Measurements from ENCODE around the gene DCLK1. TPM values are rescaled to one million over a fixed set of nuclear protein-coding genes. Genes with fewer than 3 reads are reported as not detected.

The DCLK1 gene
- total RNA-seq, 4 donors from 2014 or later = 0.72 to 9.1 (median 4.9) TPM

DNA sequence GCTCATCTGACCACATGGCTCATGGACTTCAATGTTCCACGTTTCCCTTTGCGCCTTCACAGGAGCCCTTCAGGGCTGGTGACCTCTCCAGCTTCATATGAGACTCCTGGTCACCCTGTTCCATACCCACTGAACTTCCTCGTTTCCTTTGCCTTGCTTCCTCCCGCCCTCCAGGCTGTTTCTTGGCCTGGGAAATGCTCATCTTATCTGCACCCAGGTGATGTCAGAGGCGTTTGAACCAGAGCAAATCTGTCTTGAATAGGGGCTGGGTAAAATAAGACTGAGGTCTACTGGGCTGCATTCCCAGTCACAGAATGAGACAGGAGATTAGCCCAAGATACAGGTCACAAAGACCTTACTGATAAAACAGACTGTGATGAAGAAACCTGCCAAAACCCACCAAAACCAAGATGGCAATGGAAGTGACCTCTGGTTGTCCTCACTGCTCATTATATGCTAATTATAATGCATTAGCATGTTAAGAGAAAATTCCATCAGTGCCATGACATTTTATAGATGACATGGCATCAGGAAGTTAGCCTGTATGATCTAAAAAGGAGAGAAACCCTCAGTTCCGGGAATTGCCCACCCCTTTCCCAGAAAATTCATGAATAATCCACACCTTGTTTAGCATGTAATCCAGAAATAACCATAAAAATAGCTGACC is 102.7 kb downstream of the DCLK1 start:
- WGBS, 2 donors = 76 to 82% methylated on average over 6 of the region's 6 CpGs
- TF ChIP-seq, protein P1, sequence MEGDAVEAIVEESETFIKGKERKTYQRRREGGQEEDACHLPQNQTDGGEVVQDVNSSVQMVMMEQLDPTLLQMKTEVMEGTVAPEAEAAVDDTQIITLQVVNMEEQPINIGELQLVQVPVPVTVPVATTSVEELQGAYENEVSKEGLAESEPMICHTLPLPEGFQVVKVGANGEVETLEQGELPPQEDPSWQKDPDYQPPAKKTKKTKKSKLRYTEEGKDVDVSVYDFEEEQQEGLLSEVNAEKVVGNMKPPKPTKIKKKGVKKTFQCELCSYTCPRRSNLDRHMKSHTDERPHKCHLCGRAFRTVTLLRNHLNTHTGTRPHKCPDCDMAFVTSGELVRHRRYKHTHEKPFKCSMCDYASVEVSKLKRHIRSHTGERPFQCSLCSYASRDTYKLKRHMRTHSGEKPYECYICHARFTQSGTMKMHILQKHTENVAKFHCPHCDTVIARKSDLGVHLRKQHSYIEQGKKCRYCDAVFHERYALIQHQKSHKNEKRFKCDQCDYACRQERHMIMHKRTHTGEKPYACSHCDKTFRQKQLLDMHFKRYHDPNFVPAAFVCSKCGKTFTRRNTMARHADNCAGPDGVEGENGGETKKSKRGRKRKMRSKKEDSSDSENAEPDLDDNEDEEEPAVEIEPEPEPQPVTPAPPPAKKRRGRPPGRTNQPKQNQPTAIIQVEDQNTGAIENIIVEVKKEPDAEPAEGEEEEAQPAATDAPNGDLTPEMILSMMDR (IDR thresholded peaks at IDR 0.05) = no peak
- no peak for TF ChIP-seq POLR2A (IDR thresholded peaks at IDR 0.05)
- H3K4me1 ChIP-seq = peaks cover 0 to 20% (median 7%) of the 10 kb centered on the region in 3 donors
- DNase-seq = no peak
- H3K4me3 ChIP-seq = no peak overlapping the region
- no peaks in the 10 kb centered on the region for H3K36me3 ChIP-seq
- H3K9me3 ChIP-seq = no peaks in the 10 kb centered on the region
- no peaks in the 10 kb centered on the region for H3K27me3 ChIP-seq
- H3K27ac ChIP-seq = no peak overlapping the region
- intact Hi-C loops (cut with DNase I) = no loop called here

DNA sequence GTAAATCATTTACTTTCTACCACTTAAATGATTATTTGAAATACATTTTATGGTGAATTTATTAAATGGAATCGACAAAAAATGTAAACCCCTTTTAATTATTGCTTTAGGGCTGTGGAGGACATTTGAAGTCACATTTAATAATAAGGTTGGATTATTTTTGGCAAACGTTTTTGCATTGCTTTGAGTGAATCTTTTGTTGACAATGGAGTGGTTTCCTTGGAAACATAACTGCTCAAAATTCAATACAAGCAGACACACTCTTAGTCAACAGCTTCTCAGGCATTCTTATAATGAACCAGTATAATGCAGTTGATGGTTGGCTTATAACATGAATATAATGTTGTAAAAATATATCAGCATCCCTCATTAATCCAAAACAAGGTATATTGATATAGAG is 104.7 kb downstream of the DCLK1 start:
- WGBS, 2 donors = 17 to 20% methylated on average over 2 of the region's 2 CpGs

DNA sequence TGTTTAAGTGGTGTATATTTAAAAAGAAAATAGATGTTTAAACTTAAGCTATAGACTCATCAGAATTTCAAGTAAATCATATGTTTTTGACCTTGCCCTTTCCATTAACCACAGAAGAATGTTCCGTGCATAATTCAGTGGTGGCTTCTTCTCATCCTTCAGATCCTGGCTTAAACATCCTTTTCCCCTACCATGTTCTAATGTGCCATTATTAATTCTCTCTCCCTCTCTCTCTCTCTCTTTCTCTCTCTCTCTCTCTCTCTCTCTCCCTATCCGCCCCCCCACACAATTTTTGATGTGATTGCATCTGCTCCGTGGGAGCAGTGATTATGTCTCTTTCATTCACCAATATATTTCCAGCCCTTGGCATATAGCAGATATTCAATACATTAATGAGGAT is 116.4 kb downstream of the DCLK1 start:
- no peak for DNase-seq
- Histone ChIP-seq H3K4me1 (no peaks in the 10 kb centered on the region), H3K27me3 (no peaks in the 10 kb centered on the region), H3K4me3 (no peak overlapping the region), H3K9me3 (peaks cover 0 to 3% (median 0%) of the 10 kb centered on the region in 3 donors), H3K36me3 (no peaks in the 10 kb centered on the region), H3K27ac (no peak overlapping the region)
- intact Hi-C loops (cut with DNase I) = no loop called here
- WGBS, 2 donors = 72 to 89% methylated on average over 3 of the region's 3 CpGs
- TF ChIP-seq, protein P1 (IDR thresholded peaks at IDR 0.05) = no peak
- TF ChIP-seq POLR2A (IDR thresholded peaks at IDR 0.05) = no peak

More for the DNA sequence above, 104.7 kb downstream of the DCLK1 start:
- Histone ChIP-seq H3K4me1 (peaks cover 0 to 17% (median 7%) of the 10 kb centered on the region in 3 donors), H3K27ac (no peak overlapping the region), H3K9me3 (no peaks in the 10 kb centered on the region), H3K4me3 (no peak overlapping the region), H3K27me3 (no peaks in the 10 kb centered on the region), H3K36me3 (no peaks in the 10 kb centered on the region)
- no peak for TF ChIP-seq POLR2A (IDR thresholded peaks at IDR 0.05)
- DNase-seq = no peak
- intact Hi-C loops (cut with DNase I) = no loop called here

DNA sequence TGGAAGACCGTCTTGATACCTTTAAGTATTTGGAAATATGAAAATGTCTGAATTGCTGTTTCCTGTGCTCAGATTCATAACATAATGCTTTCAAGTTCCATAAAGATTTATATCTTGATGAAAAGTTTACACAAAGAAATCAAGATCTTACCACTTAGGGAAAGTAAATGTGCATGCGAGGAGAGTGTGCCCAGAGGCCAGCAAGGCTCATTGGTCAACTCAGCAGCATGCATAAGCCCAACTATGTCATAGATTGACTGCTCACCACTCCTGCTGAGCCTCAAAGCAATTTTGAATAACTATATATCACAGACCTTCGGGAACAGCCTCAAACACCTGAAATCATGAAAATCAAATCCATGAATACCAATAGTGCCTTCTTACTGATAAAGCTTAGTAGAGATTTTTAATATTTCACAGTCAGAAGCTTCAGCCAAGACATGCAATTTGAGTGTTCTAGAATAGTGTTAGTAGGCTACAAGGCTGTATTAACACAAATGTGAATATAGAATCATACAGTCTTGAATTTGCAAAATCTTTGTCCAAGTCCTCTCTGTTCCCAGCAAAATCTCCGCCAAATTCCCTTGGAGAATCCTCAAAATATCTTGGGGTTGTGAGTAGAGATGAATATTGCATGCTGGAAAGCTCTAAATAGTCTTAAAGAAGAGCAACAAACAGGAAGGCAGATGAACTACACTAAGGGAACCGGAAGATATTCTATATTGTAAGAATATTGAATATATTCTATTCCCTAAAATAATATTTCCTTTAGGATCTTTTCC is 124.1 kb downstream of the DCLK1 start:
- intact Hi-C loops (cut with DNase I) = no loop called here

DNA sequence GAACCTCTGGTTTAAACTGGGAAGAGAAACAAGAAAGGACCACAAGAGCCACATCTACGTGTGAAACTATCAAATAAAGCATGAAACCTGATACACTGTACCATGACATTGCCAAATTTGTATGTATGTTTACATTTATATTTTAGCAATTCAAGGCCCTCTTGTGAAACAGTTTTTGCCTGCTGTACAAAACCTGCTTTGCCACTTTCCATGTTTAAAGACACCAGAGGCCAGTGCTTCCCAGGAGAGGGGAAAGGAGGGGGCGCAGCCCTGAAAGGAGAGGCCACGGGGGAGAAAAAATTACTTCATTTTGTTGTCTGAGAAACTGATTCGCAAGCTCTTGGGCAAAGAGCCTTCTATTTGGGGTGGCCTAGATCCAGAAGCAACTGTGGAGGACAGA is 124.8 kb downstream of the DCLK1 start:
- Histone ChIP-seq H3K36me3 (no peaks in the 10 kb centered on the region), H3K4me3 (no peak overlapping the region), H3K4me1 (peaks cover 0 to 7% (median 0%) of the 10 kb centered on the region in 3 donors), H3K9me3 (no peaks in the 10 kb centered on the region), H3K27me3 (no peaks in the 10 kb centered on the region), H3K27ac (no peak overlapping the region)
- 42 to 62% methylated on average over 4 of the region's 4 CpGs for WGBS, 2 donors
- intact Hi-C loops (cut with DNase I) = no loop called here
- DNase-seq = no peak
- TF ChIP-seq POLR2A (IDR thresholded peaks at IDR 0.05) = no peak
- TF ChIP-seq, protein P1 (IDR thresholded peaks at IDR 0.05) = no peak

More for the DNA sequence above, 124.1 kb downstream of the DCLK1 start:
- Histone ChIP-seq H3K27me3 (no peaks in the 10 kb centered on the region), H3K4me1 (peaks cover 0 to 7% (median 0%) of the 10 kb centered on the region in 3 donors), H3K27ac (no peak overlapping the region), H3K9me3 (no peaks in the 10 kb centered on the region), H3K4me3 (no peak overlapping the region), H3K36me3 (no peaks in the 10 kb centered on the region)
- DNase-seq = no peak
- TF ChIP-seq, protein P1 (IDR thresholded peaks at IDR 0.05) = no peak
- TF ChIP-seq POLR2A (IDR thresholded peaks at IDR 0.05) = no peak
- WGBS, 2 donors = 66 to 89% methylated on average over 4 to 5 of the region's 5 CpGs

All from esophagus squamous epithelium (tissue), 5 donors.